ENCODE data around the gene PRSS27. TPM values are rescaled to one million over a fixed set of nuclear protein-coding genes. Genes with fewer than 3 reads are reported as not detected.

The PRSS27 gene
- total RNA-seq, 3 donors from 2014 or later (not counting 1 experiment from before 2014, with no cell fraction given) = 0.42 to 1.3 (median 1.2) TPM

- no peaks in the 10 kb centered on the region for H3K9me3 ChIP-seq (ENCODE audit: control insufficient read depth, insufficient read depth, low read length)
- no peaks in the 10 kb centered on the region for H3K36me3 Mint-ChIP-seq
- WGBS (ENCODE audit: insufficient coverage) = 88% methylated on average over 12 of the region's 14 CpGs
- no peak for DNase-seq
- H3K4me3 Mint-ChIP-seq = no peak overlapping the region
- H3K27me3 ChIP-seq (ENCODE audit: control insufficient read depth, insufficient read depth, low read length) = no peaks in the 10 kb centered on the region
- intact Hi-C loops (cut with micrococcal nuclease) = no loop called here
- peaks cover 16% of the 10 kb centered on the region for H3K36me3 ChIP-seq (ENCODE audit: control insufficient read depth, insufficient read depth, low read length)
- no peak overlapping the region for H3K27ac ChIP-seq (ENCODE audit: low read length)
- H3K9me3 Mint-ChIP-seq = no peaks in the 10 kb centered on the region
- H3K4me3 ChIP-seq (ENCODE audit: low read length) = no peak overlapping the region
- H3K27ac Mint-ChIP-seq = no peak overlapping the region
- H3K4me1 ChIP-seq (ENCODE audit: control insufficient read depth, insufficient read depth, low read length) = peaks cover 10% of the 10 kb centered on the region
- no peak for ATAC-seq
- H3K27me3 Mint-ChIP-seq (ENCODE audit: low read depth in 2 of 2) = peaks cover 0 to 9% of the 10 kb centered on the region in 2 donors
- peaks cover 5 to 8% of the 10 kb centered on the region in 2 donors for H3K4me1 Mint-ChIP-seq
- TF ChIP-seq CTCF (IDR thresholded peaks at IDR 0.05) = no peak
Observed at GRCh38 chr16:2712063-2712441, 8.0 kb downstream of the PRSS27 start.

GRCh38 chr16:2711370-2712062 lies 8.5 kb downstream of the PRSS27 start:
- Histone ChIP-seq H3K4me1 (ENCODE audit: control insufficient read depth, insufficient read depth, low read length) (peaks cover 10% of the 10 kb centered on the region), H3K36me3 (ENCODE audit: control insufficient read depth, insufficient read depth, low read length) (peaks cover 18% of the 10 kb centered on the region), H3K4me3 (ENCODE audit: low read length) (no peak overlapping the region), H3K27ac (ENCODE audit: low read length) (no peak overlapping the region), H3K9me3 (ENCODE audit: control insufficient read depth, insufficient read depth, low read length) (no peaks in the 10 kb centered on the region), H3K27me3 (ENCODE audit: control insufficient read depth, insufficient read depth, low read length) (no peaks in the 10 kb centered on the region)
- H3K27ac Mint-ChIP-seq = no peak overlapping the region
- no peak for TF ChIP-seq CTCF (IDR thresholded peaks at IDR 0.05)
- DNase-seq (no peak), ATAC-seq (no peak)
- no peaks in the 10 kb centered on the region for H3K36me3 Mint-ChIP-seq
- 80% methylated on average over 22 of the region's 22 CpGs for WGBS (ENCODE audit: insufficient coverage)
- H3K4me3 Mint-ChIP-seq = no peak overlapping the region
- peaks cover 5 to 8% of the 10 kb centered on the region in 2 donors for H3K4me1 Mint-ChIP-seq
- H3K27me3 Mint-ChIP-seq (ENCODE audit: low read depth in 2 of 2) = peaks cover 0 to 9% of the 10 kb centered on the region in 2 donors
- no peaks in the 10 kb centered on the region for H3K9me3 Mint-ChIP-seq
- intact Hi-C loops (cut with micrococcal nuclease) = no loop called here

GRCh38 chr16:2710711-2711231 lies 9.3 kb downstream of the PRSS27 start:
- Mint-ChIP-seq H3K36me3 (no peaks in the 10 kb centered on the region), H3K4me1 (peaks cover 5 to 8% of the 10 kb centered on the region in 2 donors), H3K9me3 (no peaks in the 10 kb centered on the region), H3K27ac (no peak overlapping the region), H3K4me3 (no peak overlapping the region), H3K27me3 (ENCODE audit: low read depth in 2 of 2) (peaks cover 0 to 9% of the 10 kb centered on the region in 2 donors)
- peaks cover 6% of the 10 kb centered on the region for H3K4me1 ChIP-seq (ENCODE audit: control insufficient read depth, insufficient read depth, low read length)
- WGBS (ENCODE audit: insufficient coverage) = 92% methylated on average over 11 of the region's 11 CpGs
- intact Hi-C loops (cut with micrococcal nuclease) = no loop called here
- no peak overlapping the region for H3K27ac ChIP-seq (ENCODE audit: low read length)
- no peaks in the 10 kb centered on the region for H3K27me3 ChIP-seq (ENCODE audit: control insufficient read depth, insufficient read depth, low read length)
- DNase-seq (no peak), ATAC-seq (no peak)
- H3K4me3 ChIP-seq (ENCODE audit: low read length) = no peak overlapping the region
- TF ChIP-seq CTCF (IDR thresholded peaks at IDR 0.05) = no peak
- H3K9me3 ChIP-seq (ENCODE audit: control insufficient read depth, insufficient read depth, low read length) = no peaks in the 10 kb centered on the region
- H3K36me3 ChIP-seq (ENCODE audit: control insufficient read depth, insufficient read depth, low read length) = peaks cover 24% of the 10 kb centered on the region

All from natural killer cell (primary cell).